IMR-90 (cell line): ENCODE measurements around the gene TMEM208. TPM values are rescaled to one million over a fixed set of nuclear protein-coding genes. Genes with fewer than 3 reads are reported as not detected.

Source experiments
- ATAC-seq: fragments of 200-7000 bp; cut with Tn5 transposase; 2 replicates; pipeline ENCODE4 v1.9.1; 2020; ENCODE audit warnings: low read depth, mild to moderate bottlenecking, moderate library complexity
- BruUV-seq: library from RNA; stranded (reverse); fragments of 400-500 nt; replicated peaks from 2 replicates; lab custom pipeline; 2021; lab: Mats Ljungman, UMichigan
- CTCF ChIA-PET: fragments of 300-600 bp; formaldehyde crosslinking; extraction: SDS; loops from one replicate; lab custom pipeline; 2021; ENCODE audit warnings: antibody characterized with exemption; lab: Yijun Ruan, JAX
- POLR2A ChIA-PET: fragments of 300-600 bp; sonication (Branson Sonifier 250); formaldehyde crosslinking; loops from one replicate; lab custom pipeline; 2022; ENCODE audit warnings: antibody characterized with exemption; ENCODE audit not compliant: unreplicated experiment; lab: Charles Lee
- DNase-seq: peaks from one replicate; pipeline ENCODE4 v3.0.0; 2013
- H2AFZ ChIP-seq: replicated peaks from 2 replicates; pipeline ENCODE3; 2013; ENCODE audit warnings: low read length, mild to moderate bottlenecking; ENCODE audit not compliant: poor library complexity
- H2AK5ac ChIP-seq: 2 replicates; pipeline ENCODE4 v1.6.1; 2013; ENCODE audit warnings: low read depth, low read length, inconsistent platforms
- H2AK9ac ChIP-seq: replicated peaks from 2 replicates; pipeline ENCODE3; 2013; ENCODE audit warnings: mild to moderate bottlenecking, low read depth, low read length, moderate library complexity; ENCODE audit not compliant: poor library complexity
- H2BK120ac ChIP-seq: 2 replicates; pipeline ENCODE4 v1.6.1; 2013; ENCODE audit warnings: low read depth, low read length, inconsistent platforms
- H2BK15ac ChIP-seq: 3 replicates; pipeline ENCODE4 v1.6.1; 2013; ENCODE audit warnings: low read depth, low read length, inconsistent platforms
- H2BK20ac ChIP-seq: 2 replicates; pipeline ENCODE4 v1.6.1; 2013; ENCODE audit warnings: low read depth, mild to moderate bottlenecking, inconsistent platforms, low read length, moderate library complexity
- H2BK5ac ChIP-seq: 2 replicates; pipeline ENCODE4 v1.6.1; 2013; ENCODE audit warnings: mild to moderate bottlenecking, low read depth, low read length, inconsistent platforms; ENCODE audit not compliant: poor library complexity, severe bottlenecking
- H3K14ac ChIP-seq: replicated peaks from 2 replicates; pipeline ENCODE4 v1.6.1; 2013; ENCODE audit warnings: low read depth, low read length, inconsistent platforms
- H3K18ac ChIP-seq: 2 replicates; pipeline ENCODE4 v1.6.1; 2013; ENCODE audit warnings: low read depth, low read length, control low read depth
- H3K23ac ChIP-seq: 2 replicates; pipeline ENCODE4 v1.6.1; 2013; ENCODE audit warnings: low read depth, low read length, inconsistent platforms
- H3K27ac ChIP-seq: 2 replicates; pipeline ENCODE4 v1.5.1; 2013; ENCODE audit warnings: mild to moderate bottlenecking, control low read depth, low read length; ENCODE audit not compliant: insufficient read depth
- H3K27me3 ChIP-seq: 2 replicates; pipeline ENCODE4 v1.6.1; 2013; ENCODE audit warnings: low read length; ENCODE audit not compliant: control insufficient read depth, insufficient read depth
- H3K36me3 ChIP-seq: 2 replicates; pipeline ENCODE4 v1.6.1; 2013; ENCODE audit warnings: low read length, mixed read lengths; ENCODE audit not compliant: control insufficient read depth, insufficient read depth
- H3K4ac ChIP-seq: 2 replicates; pipeline ENCODE4 v1.6.1; 2013; ENCODE audit warnings: low read depth, low read length, inconsistent platforms
- H3K4me1 ChIP-seq: 2 replicates; pipeline ENCODE4 v1.6.1; 2013; ENCODE audit warnings: low read length, mixed read lengths; ENCODE audit not compliant: control insufficient read depth, insufficient read depth
- H3K4me2 ChIP-seq: 2 replicates; pipeline ENCODE4 v1.6.1; 2013; ENCODE audit warnings: low read depth, mild to moderate bottlenecking, control low read depth, low read length, moderate library complexity
- H3K4me3 ChIP-seq: 2 replicates; pipeline ENCODE4 v1.5.1; 2013; ENCODE audit warnings: low read depth, mild to moderate bottlenecking, control low read depth, low read length, moderate library complexity; ENCODE audit not compliant: insufficient read depth
- H3K56ac ChIP-seq: 2 replicates; pipeline ENCODE4 v1.6.1; 2013; ENCODE audit warnings: low read length, inconsistent platforms; ENCODE audit not compliant: insufficient read depth; ENCODE audit errors: extremely low read depth
- H3K79me1 ChIP-seq, 2 experiments: 2 replicates each; pipeline ENCODE4 v1.6.1; 2013; ENCODE audit warnings: low read length in 2 of 2, inconsistent platforms in 1 of 2, low read depth in 1 of 2
- H3K9ac ChIP-seq: 2 replicates; pipeline ENCODE4 v1.6.1; 2013; ENCODE audit warnings: low read depth, low read length, control low read depth
- H3K9me1 ChIP-seq: 2 replicates; pipeline ENCODE4 v1.6.1; 2013; ENCODE audit warnings: low read length, inconsistent platforms; ENCODE audit not compliant: insufficient read depth
- H3K9me3 ChIP-seq: 2 replicates; pipeline ENCODE4 v1.6.1; 2013; ENCODE audit warnings: low read length; ENCODE audit not compliant: control insufficient read depth, insufficient read depth
- H4K20me1 ChIP-seq: 2 replicates; pipeline ENCODE4 v1.6.1; 2013; ENCODE audit warnings: low read length, inconsistent platforms; ENCODE audit not compliant: insufficient read depth
- H4K5ac ChIP-seq: 2 replicates; pipeline ENCODE4 v1.6.1; 2013; ENCODE audit warnings: mild to moderate bottlenecking, low read depth, low read length, control low read depth
- H4K8ac ChIP-seq, 2 experiments: 2 replicates each; pipeline ENCODE4 v1.6.1; 2013; ENCODE audit warnings: low read depth in 2 of 2, low read length in 2 of 2, control low read depth in 1 of 2, inconsistent platforms in 1 of 2
- H4K91ac ChIP-seq: 2 replicates; pipeline ENCODE4 v1.6.1; 2013; ENCODE audit warnings: low read depth, low read length, inconsistent platforms; ENCODE audit not compliant: insufficient read depth
- BHLHE40 ChIP-seq: fragments of 150-350 bp; IDR thresholded peaks from 2 replicates; pipeline ENCODE4 v1.6.1; 2016; ENCODE audit warnings: mild to moderate bottlenecking, low read depth, low read length
- CEBPB ChIP-seq: IDR thresholded peaks from 2 replicates; pipeline ENCODE4 v1.6.1; 2012; ENCODE audit warnings: low read depth, low read length, improper control_type of control experiment
- FOS ChIP-seq: fragments of 150-350 bp; IDR thresholded peaks from 2 replicates; pipeline ENCODE4 v1.6.1; 2016; ENCODE audit warnings: low read depth, low read length
- MAFK ChIP-seq: IDR thresholded peaks from 2 replicates; pipeline ENCODE4 v1.6.1; 2012; ENCODE audit warnings: low read depth, low read length, improper control_type of control experiment
- MAZ ChIP-seq: IDR thresholded peaks from 2 replicates; pipeline ENCODE4 v1.6.1; 2012; ENCODE audit warnings: low read depth, mild to moderate bottlenecking, low read length, improper control_type of control experiment, moderate library complexity, borderline replicate concordance
- MXI1 ChIP-seq: IDR thresholded peaks from 2 replicates; pipeline ENCODE4 v1.6.1; 2012; ENCODE audit warnings: low read depth, mild to moderate bottlenecking, low read length, moderate library complexity, borderline replicate concordance
- WGBS, 2 experiments: methylation state at CpG; one replicate each; pipeline versions ENCODE4 v1.1.5 to v1.1.7; 2013; ENCODE audit warnings: missing lambda C conversion rate in 2 of 2; ENCODE audit not compliant: insufficient read length in 1 of 2; ENCODE audit errors: extremely low coverage in 2 of 2; 5-methylcytosine and 5-hydroxymethylcytosine counted together
- dilution Hi-C: fragments of 300-500 bp; cut with HindIII; formaldehyde crosslinking; loops from one replicate; pipeline ENCODE4 v1.14.3; 2018; ENCODE audit warnings: low sequenced_read_pairs; ENCODE audit not compliant: unreplicated experiment
- in situ Hi-C: fragments of 300-500 bp; cut with MboI; formaldehyde crosslinking; loops from 3 replicates; pipeline ENCODE4 v1.14.3; 2019; ENCODE audit warnings: low sequenced_read_pairs, inconsistent platforms, mixed read lengths
- intact Hi-C: fragments of 100-400 bp; cut with micrococcal nuclease; formaldehyde crosslinking; loops from 2 replicates; pipeline ENCODE4 v1.10.0; 2022
- polyA plus RNA-seq, 3 experiments: library from polyadenylated mRNA; depleted of rRNA; stranded (reverse); fragments of >200 nt; gene quantifications; 2 replicates each; pipeline ENCODE4 v1.2.3, GENCODE V29; 2012; ENCODE audit warnings: low replicate concordance in 1 of 3
- total RNA-seq: library from RNA; depleted of rRNA; stranded (reverse); fragments of >200 nt; gene quantifications from 2 replicates; pipeline ENCODE4 v1.2.3, GENCODE V29; 2012

The TMEM208 gene
- total and polyA plus RNA-seq, 2 of the 4 experiments (the other 2 are of a cell fraction) = 65.6 to 66.5 TPM

GRCh38 chr16:67200491-67200890, 26.4 kb upstream of the TMEM208 start:
- no peak overlapping the region for H2AK5ac ChIP-seq
- WGBS, 2 experiments = 96% methylated on average over 5 of the region's 8 CpGs; no CpG with 5 or more reads in 1 of the 2 experiments
- H3K27me3 ChIP-seq = no peaks in the 10 kb centered on the region
- DNase-seq = no peak
- peaks cover 59% of the 10 kb centered on the region for H3K36me3 ChIP-seq
- no peak overlapping the region for H2BK20ac ChIP-seq
- no peak overlapping the region for H3K9ac ChIP-seq
- no peaks in the 10 kb centered on the region for H3K4me1 ChIP-seq
- H2AK9ac ChIP-seq = peak overlapping the region; percentile 28
- no peak overlapping the region for H3K56ac ChIP-seq
- peaks cover 13% of the 10 kb centered on the region; the same call in 1 of the 2 replicates for H4K20me1 ChIP-seq
- POLR2A ChIA-PET = interaction anchor here (0.6 kb wide), 2 partner anchors 47 to 84 kb away, joined by 4 to 7 read pairs; partner anchors contain the start of gene FHOD1
- H3K4me3 ChIP-seq = no peak overlapping the region
- in situ Hi-C loops = no loop called here
- TF ChIP-seq MXI1 = no peak
- TF ChIP-seq MAFK = no peak
- no peak for TF ChIP-seq FOS
- no peak for TF ChIP-seq CEBPB
- no peak for TF ChIP-seq MAZ
- no peak for TF ChIP-seq BHLHE40
- H3K79me1 ChIP-seq = peaks cover 0 to 15% of the 10 kb centered on the region in 2 experiments; a peak in 3 of 4 replicates
- H2BK120ac ChIP-seq = no peak overlapping the region
- no peaks in the 10 kb centered on the region for H3K9me3 ChIP-seq
- H3K14ac ChIP-seq = no peak overlapping the region
- intact Hi-C loops = no loop called here
- H3K4ac ChIP-seq = no peak overlapping the region
- no peak overlapping the region for H3K18ac ChIP-seq
- H4K91ac ChIP-seq = no peak overlapping the region
- H3K9me1 ChIP-seq = no peaks in the 10 kb centered on the region
- no peak overlapping the region for H2BK15ac ChIP-seq
- no peak overlapping the region for H2BK5ac ChIP-seq
- H4K5ac ChIP-seq = no peak overlapping the region
- no peak for ATAC-seq
- CTCF ChIA-PET = no interaction called here
- H4K8ac ChIP-seq = no peak overlapping the region
- no TSS peak for BruUV-seq
- no peak overlapping the region for H3K4me2 ChIP-seq
- H3K23ac ChIP-seq = no peak overlapping the region
- dilution Hi-C loops = no loop called here
- no peak overlapping the region for H2AFZ ChIP-seq
- H3K27ac ChIP-seq = no peak overlapping the region
